Measurements from ENCODE around the gene PDS5A.

DNA sequence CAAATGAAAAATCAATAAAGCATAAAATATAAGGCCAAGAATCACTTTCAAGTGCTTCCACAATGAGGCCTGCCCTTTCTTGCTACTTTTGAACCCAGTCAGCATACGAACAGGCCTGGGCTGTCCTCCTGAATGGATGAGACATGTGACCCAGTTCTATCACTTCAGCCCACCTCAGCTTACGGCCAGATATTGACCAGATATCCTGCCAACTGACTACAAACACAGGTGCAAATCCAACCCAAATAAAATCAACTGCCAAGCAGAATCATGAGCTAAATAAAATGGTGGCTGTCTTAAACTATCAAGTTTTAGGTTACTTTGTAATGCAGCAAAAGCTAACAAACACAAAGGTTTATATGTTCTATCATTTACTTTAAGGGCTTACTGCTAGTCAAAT, 53.7 kb downstream of the PDS5A start:
- TF ChIP-seq ZNF2 (tag by site-specific recombination; IDR thresholded peaks at IDR 0.05) (no peak), ZNF707 (tag by site-specific recombination; IDR thresholded peaks at IDR 0.05) (no peak), ZNF24 (tag by site-specific recombination; IDR thresholded peaks at IDR 0.05) (no peak), ZBTB7A (tag by site-specific recombination; IDR thresholded peaks at IDR 0.05; ENCODE audit: low read depth) (no peak), SP2 (tag by site-specific recombination; IDR thresholded peaks at IDR 0.05) (no peak)
- TF ChIP-seq, protein P1, sequence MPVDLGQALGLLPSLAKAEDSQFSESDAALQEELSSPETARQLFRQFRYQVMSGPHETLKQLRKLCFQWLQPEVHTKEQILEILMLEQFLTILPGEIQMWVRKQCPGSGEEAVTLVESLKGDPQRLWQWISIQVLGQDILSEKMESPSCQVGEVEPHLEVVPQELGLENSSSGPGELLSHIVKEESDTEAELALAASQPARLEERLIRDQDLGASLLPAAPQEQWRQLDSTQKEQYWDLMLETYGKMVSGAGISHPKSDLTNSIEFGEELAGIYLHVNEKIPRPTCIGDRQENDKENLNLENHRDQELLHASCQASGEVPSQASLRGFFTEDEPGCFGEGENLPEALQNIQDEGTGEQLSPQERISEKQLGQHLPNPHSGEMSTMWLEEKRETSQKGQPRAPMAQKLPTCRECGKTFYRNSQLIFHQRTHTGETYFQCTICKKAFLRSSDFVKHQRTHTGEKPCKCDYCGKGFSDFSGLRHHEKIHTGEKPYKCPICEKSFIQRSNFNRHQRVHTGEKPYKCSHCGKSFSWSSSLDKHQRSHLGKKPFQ (tag by site-specific recombination; IDR thresholded peaks at IDR 0.05): no peak
- TF ChIP-seq, protein P2, sequence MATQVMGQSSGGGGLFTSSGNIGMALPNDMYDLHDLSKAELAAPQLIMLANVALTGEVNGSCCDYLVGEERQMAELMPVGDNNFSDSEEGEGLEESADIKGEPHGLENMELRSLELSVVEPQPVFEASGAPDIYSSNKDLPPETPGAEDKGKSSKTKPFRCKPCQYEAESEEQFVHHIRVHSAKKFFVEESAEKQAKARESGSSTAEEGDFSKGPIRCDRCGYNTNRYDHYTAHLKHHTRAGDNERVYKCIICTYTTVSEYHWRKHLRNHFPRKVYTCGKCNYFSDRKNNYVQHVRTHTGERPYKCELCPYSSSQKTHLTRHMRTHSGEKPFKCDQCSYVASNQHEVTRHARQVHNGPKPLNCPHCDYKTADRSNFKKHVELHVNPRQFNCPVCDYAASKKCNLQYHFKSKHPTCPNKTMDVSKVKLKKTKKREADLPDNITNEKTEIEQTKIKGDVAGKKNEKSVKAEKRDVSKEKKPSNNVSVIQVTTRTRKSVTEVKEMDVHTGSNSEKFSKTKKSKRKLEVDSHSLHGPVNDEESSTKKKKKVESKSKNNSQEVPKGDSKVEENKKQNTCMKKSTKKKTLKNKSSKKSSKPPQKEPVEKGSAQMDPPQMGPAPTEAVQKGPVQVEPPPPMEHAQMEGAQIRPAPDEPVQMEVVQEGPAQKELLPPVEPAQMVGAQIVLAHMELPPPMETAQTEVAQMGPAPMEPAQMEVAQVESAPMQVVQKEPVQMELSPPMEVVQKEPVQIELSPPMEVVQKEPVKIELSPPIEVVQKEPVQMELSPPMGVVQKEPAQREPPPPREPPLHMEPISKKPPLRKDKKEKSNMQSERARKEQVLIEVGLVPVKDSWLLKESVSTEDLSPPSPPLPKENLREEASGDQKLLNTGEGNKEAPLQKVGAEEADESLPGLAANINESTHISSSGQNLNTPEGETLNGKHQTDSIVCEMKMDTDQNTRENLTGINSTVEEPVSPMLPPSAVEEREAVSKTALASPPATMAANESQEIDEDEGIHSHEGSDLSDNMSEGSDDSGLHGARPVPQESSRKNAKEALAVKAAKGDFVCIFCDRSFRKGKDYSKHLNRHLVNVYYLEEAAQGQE (tag by site-specific recombination; IDR thresholded peaks at IDR 0.05): no peak
- TF ChIP-seq, protein P3, sequence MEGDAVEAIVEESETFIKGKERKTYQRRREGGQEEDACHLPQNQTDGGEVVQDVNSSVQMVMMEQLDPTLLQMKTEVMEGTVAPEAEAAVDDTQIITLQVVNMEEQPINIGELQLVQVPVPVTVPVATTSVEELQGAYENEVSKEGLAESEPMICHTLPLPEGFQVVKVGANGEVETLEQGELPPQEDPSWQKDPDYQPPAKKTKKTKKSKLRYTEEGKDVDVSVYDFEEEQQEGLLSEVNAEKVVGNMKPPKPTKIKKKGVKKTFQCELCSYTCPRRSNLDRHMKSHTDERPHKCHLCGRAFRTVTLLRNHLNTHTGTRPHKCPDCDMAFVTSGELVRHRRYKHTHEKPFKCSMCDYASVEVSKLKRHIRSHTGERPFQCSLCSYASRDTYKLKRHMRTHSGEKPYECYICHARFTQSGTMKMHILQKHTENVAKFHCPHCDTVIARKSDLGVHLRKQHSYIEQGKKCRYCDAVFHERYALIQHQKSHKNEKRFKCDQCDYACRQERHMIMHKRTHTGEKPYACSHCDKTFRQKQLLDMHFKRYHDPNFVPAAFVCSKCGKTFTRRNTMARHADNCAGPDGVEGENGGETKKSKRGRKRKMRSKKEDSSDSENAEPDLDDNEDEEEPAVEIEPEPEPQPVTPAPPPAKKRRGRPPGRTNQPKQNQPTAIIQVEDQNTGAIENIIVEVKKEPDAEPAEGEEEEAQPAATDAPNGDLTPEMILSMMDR (tag by site-specific recombination; IDR thresholded peaks at IDR 0.05): no peak
